MM.1S (cell line): Measurements from ENCODE around the gene ZBTB49.
"Not testable (repeated sequence)": the region's sequence is repeated elsewhere in the genome, so short reads cannot be mapped to it uniquely, and the experiment has no call there.

ENCODE experiments used
- EZH2 ChIP-seq: fragments of 300-600 bp; sonication (generic); optimal IDR thresholded peaks from 2 replicates; pipeline ENCODE3; 2017; ENCODE audit warnings: low read depth, mild to moderate bottlenecking, antibody characterized with exemption, low read length, mixed read lengths
- EZH2phosphoT487 ChIP-seq: fragments of 300-600 bp; sonication (generic); IDR thresholded peaks from 2 replicates; pipeline ENCODE4 v1.6.1; 2018; ENCODE audit warnings: antibody characterized with exemption, low read length
- TF ChIP-seq, protein P1 (sequence below): fragments of 300-600 bp; sonication (generic); IDR thresholded peaks from 2 replicates; pipeline ENCODE4 v1.5.1; 2016; ENCODE audit warnings: antibody characterized with exemption, low read length, mixed read lengths

- TF ChIP-seq, protein P1, sequence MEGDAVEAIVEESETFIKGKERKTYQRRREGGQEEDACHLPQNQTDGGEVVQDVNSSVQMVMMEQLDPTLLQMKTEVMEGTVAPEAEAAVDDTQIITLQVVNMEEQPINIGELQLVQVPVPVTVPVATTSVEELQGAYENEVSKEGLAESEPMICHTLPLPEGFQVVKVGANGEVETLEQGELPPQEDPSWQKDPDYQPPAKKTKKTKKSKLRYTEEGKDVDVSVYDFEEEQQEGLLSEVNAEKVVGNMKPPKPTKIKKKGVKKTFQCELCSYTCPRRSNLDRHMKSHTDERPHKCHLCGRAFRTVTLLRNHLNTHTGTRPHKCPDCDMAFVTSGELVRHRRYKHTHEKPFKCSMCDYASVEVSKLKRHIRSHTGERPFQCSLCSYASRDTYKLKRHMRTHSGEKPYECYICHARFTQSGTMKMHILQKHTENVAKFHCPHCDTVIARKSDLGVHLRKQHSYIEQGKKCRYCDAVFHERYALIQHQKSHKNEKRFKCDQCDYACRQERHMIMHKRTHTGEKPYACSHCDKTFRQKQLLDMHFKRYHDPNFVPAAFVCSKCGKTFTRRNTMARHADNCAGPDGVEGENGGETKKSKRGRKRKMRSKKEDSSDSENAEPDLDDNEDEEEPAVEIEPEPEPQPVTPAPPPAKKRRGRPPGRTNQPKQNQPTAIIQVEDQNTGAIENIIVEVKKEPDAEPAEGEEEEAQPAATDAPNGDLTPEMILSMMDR, result not testable (repeated sequence)
- TF ChIP-seq EZH2, EZH2phosphoT487: not testable (repeated sequence)
Measured at GRCh38 chr4:4257705-4258104, 32.3 kb upstream of the ZBTB49 start.
